NB4 (cell line): ENCODE data around the gene GALNT18.

Experiments
- DNase-seq: peaks from one replicate; pipeline ENCODE4 v3.0.0; 2010; ENCODE audit warnings: low read depth
- H3K4me3 ChIP-seq: one replicate; pipeline ENCODE4 v1.5.1; 2011; ENCODE audit warnings: mild to moderate bottlenecking, low read depth, low read length, moderate library complexity
- MYC ChIP-seq: IDR thresholded peaks from 2 replicates; pipeline ENCODE4 v1.6.1; 2011; ENCODE audit warnings: low read depth, low read length
- POLR2A ChIP-seq: IDR thresholded peaks from 2 replicates; pipeline ENCODE4 v1.6.1; 2011; ENCODE audit warnings: mild to moderate bottlenecking; ENCODE audit not compliant: insufficient read length; ENCODE audit errors: extremely low read depth
- TF ChIP-seq, protein P1 (sequence below): IDR thresholded peaks from one replicate; pipeline ENCODE4 v1.5.1; 2012; ENCODE audit warnings: low read depth, low read length
- TF ChIP-seq, protein P2 (sequence below): IDR thresholded peaks from 2 replicates; pipeline ENCODE4 v1.6.1; 2011; ENCODE audit warnings: low read depth, low read length

The GALNT18 gene

DNA sequence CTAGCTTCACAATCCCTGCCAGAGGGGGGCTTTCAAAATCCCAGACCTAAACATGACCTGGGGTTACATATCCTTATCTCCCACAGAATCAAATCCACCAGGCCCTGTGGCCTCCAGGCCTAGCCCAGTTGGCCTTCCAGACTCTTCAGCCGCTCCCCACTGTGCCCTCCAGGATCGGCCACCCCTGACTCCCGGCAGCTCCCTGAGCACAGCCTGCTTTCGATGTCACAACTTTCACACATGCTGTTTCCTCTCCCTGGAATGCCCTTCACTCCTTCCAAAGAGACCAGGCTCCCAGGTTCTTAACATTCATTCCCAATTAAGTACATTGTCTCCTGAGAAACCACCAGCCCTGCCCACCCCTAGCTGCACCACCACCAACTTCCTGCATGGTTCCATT lies 331.5 kb downstream of the GALNT18 start:
- TF ChIP-seq POLR2A (no peak), MYC (no peak)
- TF ChIP-seq, protein P1, sequence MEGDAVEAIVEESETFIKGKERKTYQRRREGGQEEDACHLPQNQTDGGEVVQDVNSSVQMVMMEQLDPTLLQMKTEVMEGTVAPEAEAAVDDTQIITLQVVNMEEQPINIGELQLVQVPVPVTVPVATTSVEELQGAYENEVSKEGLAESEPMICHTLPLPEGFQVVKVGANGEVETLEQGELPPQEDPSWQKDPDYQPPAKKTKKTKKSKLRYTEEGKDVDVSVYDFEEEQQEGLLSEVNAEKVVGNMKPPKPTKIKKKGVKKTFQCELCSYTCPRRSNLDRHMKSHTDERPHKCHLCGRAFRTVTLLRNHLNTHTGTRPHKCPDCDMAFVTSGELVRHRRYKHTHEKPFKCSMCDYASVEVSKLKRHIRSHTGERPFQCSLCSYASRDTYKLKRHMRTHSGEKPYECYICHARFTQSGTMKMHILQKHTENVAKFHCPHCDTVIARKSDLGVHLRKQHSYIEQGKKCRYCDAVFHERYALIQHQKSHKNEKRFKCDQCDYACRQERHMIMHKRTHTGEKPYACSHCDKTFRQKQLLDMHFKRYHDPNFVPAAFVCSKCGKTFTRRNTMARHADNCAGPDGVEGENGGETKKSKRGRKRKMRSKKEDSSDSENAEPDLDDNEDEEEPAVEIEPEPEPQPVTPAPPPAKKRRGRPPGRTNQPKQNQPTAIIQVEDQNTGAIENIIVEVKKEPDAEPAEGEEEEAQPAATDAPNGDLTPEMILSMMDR, result no peak
- TF ChIP-seq, protein P2, sequence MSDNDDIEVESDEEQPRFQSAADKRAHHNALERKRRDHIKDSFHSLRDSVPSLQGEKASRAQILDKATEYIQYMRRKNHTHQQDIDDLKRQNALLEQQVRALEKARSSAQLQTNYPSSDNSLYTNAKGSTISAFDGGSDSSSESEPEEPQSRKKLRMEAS, result no peak
- H3K4me3 ChIP-seq, result no peak overlapping the region
- DNase-seq, result no peak

DNA sequence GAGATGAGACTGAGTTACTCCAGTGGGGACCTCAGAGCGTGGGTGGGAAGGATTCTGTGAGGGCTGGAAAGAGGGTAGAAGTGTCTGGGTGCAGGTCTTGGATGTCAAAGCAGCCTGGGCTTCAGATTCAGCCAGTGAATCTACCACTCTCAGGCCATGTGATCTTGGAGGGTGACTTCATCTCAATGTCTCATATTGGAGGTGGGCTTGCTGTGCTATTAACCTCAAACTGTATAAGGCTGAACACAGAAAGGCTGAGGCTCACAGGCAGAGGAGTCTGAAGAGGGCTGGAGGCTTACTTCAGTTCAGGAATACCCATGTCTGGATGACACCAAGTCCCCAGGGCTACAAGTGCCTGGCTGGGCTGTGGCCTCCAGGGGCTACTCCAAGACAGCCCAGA lies 332.1 kb downstream of the GALNT18 start:
- DNase-seq, result no peak
- no peak overlapping the region for H3K4me3 ChIP-seq
- TF ChIP-seq POLR2A, result no peak
- TF ChIP-seq, protein P2, result no peak
- no peak for TF ChIP-seq MYC
- TF ChIP-seq, protein P1, result no peak

DNA sequence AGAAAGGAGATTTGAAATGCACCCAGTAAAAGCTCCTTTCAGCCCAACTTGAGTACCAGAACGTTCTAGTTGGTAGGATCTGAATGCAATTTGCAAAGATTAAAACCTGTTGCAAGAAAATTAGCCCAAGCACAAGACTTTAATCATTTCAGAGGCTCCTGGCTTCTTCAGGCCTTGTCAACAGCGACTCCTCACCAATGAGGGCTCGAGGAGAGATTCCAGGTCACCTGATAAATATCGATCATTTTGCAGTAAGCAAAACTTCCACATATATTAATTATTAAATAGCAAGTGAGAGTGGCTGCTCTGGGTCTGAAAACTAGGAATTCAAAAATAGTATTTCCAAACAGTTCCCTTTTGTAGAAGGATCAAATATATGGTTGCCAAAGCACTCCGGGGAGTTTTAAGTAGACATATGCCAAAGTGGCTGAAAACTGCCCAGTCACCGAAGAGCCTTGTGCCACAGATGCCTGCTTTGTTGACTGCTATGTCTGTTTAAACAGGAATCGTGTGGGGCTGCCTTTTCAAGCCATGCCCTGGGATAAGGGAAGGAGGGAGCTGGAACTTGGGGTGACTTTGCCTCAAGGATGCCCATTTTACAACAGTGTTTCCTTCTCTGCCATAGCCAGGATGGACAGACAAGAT lies 332.7 kb downstream of the GALNT18 start:
- no peak for TF ChIP-seq POLR2A
- TF ChIP-seq MYC, result no peak
- no peak overlapping the region for H3K4me3 ChIP-seq
- no peak for DNase-seq

DNA sequence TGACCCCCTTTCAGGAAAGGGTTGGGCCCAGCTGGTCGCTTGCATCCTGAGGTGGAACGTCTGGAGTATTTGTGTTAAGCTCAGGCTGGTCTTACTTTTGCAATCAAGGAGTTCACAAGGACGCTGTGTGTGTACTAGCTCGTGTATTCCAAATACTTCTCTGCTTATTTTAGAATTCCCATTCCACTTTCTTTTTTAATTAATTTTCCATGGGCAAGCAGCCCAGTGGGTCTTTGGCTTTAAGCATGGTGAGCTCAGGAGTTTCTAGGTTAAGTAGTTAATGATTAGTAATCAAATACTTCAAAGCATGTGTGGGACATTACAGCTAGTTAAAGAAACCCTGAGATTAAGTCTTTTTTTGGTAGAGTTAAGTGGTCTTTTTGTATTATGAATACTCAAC lies 337.3 kb downstream of the GALNT18 start:
- no peak overlapping the region for H3K4me3 ChIP-seq
- TF ChIP-seq, protein P1, result no peak
- TF ChIP-seq POLR2A (no peak), MYC (no peak)
- TF ChIP-seq, protein P2, result no peak
- DNase-seq, result no peak

DNA sequence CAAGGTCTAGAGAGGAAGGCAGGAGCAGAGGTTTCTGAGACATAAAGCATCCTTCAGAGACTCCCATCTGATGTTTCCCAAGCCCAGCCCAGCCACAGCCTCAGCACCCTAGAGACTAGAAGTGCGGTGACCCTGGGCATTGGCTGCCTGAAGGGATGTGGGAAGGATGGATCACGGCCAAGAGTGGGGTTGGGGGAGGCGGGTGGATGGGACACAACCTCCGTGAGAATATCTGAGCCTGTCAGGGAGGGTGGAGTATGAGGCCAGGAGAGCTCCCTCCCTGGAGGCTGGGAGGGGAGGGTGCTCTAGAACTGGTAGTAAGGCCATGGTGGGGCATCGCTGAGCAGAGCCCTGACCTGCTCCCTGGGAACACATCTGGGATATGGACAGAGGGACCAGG lies 340.2 kb downstream of the GALNT18 start:
- no peak for DNase-seq
- no peak for TF ChIP-seq MYC
- TF ChIP-seq, protein P2, result no peak
- TF ChIP-seq POLR2A, result no peak
- TF ChIP-seq, protein P1, result no peak
- H3K4me3 ChIP-seq, result no peak overlapping the region

DNA sequence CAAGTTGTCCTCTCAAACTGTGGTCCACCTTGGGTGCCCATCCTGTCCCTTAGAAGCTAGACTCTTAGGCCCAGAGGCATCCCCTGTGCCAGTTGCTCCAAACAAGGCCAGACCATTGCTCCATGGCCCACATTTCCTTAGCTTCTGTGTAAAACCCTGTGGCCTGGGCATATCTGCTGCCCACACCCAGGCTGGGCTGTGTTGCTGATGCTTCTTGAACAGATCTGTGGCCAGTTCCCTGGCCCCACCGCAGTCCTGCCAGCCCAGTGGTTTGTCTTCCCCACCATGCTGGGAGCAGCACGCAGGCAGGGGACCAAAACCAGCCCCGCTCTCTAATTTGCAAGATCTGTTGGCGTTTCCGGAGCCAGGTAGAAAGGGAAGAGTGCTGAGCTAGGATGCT lies 341.0 kb downstream of the GALNT18 start:
- TF ChIP-seq POLR2A, result no peak
- TF ChIP-seq, protein P1, result no peak
- TF ChIP-seq, protein P2, result no peak
- no peak for TF ChIP-seq MYC
- DNase-seq, result no peak
- H3K4me3 ChIP-seq, result no peak overlapping the region
